NCI-H524 treated with DMSO at 0.1 percent for 48 hours (cell line): ENCODE measurements around the gene FBXL19.
"Not testable (repeated sequence)": the region's sequence is repeated elsewhere in the genome, so short reads cannot be mapped to it uniquely, and the experiment has no call there.

ENCODE experiments used
- DNase-seq: peaks from one replicate; lab custom pipeline; 2025; lab: John Stamatoyannopoulos, UW

Gene FBXL19

DNA sequence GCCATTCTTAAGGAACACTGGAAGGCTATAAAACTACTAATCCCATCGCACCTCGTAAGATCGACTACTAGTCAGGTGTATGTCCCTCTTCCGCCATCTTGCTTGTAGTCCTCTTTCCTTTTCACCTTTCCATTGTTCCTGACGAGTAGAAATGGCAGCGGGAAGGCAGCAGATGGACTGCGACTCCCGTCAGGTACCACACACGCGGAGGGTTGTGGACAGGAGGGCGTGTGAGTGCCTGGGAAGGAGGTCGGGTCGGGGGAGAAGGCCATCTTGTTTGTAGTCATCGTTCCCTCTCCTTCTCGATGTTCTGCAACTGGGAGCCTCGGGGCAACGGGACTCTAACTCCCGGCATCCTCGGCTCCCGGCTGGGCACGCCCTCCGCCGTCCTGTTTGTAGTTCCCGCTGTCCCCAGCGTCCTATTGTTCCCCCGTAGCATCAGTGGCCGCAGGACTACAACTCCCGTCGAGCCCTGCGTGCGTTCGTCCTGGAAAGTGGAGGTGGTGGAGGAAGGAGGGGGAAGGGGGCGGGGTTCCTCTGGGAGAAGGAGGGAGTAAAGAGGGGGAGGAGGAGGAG, 324 bp upstream of the FBXL19 start:
- DNase-seq = peak; percentile 100

DNA sequence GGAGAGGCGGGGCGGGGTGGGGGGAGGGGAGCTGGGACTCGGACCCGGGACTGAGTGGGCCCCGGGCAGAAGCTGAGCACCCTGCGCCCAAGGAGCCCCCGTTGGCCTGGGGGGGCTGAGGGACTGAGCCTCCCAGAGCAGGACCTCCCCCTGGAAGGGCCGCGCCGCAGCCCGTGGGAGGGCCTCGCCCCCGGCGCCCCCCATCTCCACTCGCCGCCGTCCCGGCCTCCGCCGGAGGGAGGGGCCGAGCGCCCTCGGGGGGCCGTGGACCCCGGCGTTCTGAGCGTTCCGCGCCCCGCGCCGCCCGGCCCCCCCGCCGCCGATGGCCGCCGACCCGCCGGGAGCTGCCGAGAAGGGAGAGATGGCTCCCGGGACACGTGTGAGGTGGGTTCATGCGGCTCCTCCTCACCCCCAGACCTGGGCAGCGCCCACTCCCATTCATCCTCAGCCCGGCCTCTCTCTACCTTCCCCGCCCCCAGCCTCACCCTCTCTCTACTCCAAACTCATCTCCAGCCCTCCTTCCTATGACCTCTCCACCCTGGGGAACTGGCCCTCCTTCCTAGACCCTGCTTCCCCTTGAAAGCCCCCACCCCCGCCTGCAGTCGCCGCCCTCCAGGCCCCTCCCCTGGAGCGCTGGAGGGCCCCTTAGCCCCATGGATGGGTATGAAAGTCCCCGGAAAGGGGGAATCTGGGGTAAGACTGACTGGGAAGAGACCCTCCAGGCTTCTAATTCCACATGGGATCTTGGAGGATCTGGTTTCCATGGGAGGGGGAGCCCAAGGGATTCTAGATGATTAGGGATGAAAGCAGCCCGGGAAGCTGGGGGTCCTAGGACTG, 922 bp downstream of the FBXL19 start:
- DNase-seq = no peak

DNA sequence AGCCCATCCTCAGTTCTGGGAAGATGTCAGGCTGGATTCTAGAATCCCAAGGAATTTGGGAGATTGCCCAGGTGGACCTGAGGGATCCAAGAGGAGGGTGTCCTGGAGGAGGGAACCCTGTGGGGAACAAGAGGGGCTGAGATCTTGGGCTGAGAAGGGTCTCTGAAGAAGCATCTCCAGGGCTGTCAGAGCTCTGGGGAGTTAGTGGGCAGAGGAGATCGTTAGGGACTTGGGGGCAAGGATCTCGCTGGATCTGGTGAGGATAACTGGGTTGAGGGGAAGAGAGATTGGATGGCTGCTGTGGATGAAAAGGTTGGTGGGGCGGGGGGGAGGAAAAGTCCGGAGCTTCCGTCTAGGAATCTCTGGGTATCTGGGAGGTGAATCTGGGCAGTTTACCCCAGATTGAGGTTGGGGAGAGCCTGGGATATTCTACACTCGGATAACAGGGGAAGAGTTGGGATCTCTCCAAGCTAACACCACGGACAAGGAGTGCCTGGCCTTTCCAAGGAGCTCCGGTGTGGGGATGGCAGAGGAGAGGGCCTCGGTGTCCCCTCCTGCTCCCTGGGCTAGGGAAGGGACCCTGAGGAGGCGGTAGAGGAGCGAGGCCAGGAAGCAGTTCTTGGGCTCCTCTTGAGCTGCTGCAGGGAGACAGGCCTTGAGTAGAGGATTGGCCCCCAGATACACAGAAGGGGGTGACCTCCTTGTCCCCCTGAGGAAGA, 1.7 kb downstream of the FBXL19 start:
- DNase-seq = no peak

DNA sequence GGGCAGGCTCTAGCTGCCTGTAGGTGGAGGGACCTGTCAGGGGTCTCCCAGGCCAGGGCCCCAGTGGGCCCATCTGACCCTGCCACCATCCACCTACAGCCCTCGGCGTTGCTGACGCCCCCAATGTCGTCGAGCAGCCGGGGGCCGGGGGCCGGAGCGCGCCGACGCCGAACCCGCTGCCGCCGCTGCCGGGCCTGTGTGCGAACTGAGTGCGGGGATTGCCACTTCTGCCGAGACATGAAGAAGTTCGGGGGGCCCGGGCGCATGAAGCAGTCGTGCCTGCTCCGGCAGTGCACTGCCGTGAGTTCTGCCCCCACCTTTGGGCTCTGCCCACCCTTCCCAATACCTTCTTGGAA, 2.2 kb downstream of the FBXL19 start:
- no peak for DNase-seq

DNA sequence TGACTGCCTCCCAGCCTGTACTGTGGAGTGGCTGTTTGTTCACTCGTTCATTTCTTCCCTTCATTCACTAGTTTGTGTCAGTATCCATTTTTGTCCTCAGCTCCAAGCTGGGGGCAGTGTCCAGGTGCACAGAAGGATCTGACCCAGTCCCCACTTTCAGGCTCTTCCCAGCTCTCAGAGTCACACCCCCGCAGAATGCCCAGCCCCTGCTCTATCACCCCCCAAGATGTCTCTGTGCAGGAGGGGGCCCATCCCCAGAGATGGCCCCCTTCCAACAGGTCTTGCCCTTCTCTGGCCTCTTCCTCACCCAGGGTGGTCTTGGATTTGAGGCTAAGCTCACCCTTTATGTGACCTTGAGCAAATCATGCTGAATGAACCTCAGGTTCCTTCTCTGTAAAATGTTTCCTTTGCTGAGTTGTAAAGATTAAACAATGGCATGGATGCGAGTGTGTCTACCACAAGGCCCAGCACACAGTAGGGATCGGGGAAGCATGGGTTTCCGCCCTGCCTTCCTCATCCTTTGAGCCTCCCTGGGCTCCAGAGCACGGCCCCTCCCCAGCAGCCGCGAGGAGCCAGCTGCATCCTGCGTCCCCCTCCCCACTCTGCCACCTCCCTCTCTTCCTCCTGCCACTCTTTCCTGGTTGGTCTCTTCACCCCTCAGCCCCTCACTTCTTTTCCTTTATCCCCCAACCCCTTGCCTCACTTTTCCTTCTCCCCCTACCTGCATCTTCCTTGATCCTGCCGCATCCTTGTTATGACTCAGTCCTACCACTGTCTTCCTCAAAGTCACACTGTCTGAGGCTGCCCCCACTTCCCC, 2.8 kb downstream of the FBXL19 start:
- no peak for DNase-seq

DNA sequence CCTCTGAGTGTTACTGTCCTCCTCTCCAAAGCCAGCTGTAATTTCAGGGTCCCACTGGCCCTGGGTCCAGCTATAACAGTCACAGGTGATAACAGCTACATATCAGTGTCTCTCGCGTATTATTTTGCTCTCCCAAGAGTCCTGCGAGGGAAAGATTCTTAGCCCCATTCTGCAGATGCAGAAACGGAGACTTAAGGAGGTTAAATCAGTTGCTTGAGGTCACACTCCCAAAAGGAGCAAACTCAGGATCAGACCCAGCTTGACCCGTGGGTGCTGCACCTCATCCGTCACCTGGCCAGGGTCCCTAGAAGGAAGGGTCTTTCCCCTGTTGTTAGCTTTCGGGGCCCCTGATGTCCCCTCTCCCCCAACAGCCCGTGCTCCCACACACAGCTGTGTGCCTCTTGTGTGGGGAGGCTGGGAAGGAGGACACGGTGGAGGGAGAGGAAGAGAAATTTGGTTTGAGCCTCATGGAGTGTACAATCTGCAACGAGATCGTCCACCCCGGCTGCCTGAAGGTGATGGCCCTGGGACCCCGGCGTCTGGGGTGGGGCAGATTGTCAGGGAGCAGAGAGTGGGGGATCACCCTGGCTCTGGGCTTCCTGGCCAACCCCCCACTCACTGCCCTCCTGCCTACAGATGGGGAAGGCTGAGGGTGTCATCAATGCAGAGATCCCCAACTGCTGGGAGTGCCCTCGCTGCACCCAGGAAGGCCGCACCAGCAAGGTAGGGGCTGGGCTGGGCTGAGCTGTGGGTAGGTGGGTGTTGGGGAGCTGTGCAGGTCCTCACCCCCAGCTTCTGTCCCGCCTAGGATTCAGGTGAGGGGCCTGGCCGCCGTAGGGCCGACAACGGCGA, 3.8 kb downstream of the FBXL19 start:
- no peak for DNase-seq

DNA sequence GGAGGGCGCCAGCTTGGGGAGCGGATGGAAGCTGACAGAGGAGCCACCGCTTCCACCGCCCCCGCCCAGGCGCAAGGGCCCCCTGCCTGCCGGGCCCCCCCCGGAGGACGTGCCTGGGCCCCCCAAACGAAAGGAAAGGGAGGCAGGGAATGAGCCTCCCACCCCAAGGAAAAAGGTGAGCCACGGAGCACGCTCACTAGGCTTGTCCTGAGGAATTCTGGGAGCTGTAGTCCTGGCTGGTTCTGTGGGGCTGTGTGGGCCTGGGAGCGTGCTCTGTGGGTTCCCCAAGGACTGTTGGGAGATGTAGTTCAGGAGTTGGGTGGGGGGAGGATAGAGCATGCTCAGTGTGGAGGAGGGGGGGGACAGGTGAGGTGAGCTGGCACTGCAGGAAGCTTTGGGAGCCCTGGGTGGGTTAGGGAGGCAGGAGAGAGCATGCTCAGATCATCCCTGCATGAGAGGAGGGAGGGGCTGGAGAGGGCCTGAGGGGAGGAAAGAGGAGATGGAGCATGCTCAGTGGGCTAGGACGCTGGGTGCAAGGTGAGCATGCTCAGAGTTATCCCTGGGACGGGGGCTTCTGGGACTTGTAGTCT, 4.5 kb downstream of the FBXL19 start:
- peak; percentile 71 for DNase-seq

DNA sequence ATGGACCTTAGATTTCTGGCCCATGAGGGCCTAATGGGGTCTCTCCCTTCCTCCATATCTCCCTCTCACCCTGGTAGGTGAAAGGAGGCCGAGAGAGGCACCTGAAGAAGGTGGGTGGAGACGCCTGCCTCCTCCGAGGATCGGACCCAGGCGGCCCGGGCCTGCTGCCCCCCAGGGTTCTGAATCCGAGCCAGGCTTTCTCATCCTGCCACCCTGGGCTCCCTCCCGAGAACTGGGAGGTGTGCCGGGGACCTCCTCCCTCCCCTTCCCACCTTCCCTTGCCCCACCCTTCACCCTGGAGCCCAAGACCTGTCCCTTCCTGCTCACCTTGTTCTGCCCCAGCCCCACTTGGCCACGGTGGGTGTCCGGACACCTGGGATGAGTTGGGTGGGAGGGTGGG, 5.0 kb downstream of the FBXL19 start:
- no peak for DNase-seq

DNA sequence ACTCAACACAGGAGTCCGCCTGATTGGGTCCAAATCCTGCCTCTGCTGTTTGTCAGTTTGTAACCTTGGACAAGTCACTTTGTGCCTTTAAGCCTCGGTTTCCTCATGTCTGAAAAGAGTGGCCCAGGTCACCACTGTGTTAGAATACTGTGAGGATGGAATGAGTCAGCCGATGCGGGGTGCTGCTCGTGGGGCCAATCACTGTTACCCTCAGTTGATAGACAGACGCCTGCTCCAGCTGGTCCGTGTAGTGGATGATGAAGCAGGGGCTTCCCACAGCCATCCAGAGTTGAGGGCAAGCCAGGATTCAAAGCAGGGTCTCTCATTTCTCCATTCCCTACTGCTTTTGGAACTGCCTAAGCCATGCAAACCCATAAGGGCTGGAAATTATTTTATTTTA, 5.8 kb downstream of the FBXL19 start:
- no peak for DNase-seq

DNA sequence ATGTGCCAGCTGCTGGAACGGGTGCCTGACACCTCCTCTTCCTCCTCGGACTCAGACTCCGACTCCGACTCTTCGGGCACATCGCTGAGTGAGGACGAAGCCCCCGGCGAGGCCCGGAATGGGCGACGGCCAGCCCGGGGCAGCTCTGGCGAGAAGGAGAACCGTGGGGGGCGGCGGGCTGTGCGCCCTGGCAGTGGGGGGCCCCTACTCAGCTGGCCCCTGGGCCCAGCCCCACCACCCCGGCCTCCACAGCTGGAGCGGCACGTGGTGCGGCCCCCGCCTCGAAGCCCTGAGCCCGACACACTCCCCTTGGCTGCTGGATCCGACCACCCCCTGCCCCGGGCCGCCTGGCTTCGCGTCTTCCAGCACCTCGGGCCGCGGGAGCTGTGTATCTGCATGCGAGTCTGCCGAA, 6.8 kb downstream of the FBXL19 start:
- DNase-seq = no peak

DNA sequence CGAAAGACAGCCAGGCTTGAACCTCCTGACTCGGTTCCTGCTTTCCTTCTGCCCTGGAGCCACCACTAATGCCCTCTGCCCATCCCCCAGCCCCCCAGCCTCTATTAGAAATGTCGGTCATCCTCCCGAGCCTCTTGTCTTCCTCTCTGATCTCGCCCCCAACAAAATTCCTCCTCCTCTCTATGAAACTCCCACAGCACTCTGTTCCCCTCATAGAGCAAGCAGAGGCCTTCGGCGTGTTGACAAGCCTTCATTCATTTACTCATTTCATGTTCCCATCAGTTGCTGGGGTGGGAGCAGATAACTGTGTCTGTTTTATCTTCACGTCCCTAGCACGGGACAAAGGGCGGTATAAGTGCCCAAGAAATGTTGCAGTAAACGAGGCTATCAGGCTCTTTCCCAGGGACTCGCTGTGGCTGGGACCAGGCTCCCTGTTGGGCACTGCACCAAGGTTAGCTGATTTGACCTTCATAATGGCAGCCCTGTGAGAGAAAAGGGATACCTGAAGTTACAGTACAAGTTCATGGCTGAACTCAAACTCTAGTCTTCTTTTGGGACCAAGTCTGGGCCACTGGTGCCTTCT, 7.8 kb downstream of the FBXL19 start:
- no peak for DNase-seq

DNA sequence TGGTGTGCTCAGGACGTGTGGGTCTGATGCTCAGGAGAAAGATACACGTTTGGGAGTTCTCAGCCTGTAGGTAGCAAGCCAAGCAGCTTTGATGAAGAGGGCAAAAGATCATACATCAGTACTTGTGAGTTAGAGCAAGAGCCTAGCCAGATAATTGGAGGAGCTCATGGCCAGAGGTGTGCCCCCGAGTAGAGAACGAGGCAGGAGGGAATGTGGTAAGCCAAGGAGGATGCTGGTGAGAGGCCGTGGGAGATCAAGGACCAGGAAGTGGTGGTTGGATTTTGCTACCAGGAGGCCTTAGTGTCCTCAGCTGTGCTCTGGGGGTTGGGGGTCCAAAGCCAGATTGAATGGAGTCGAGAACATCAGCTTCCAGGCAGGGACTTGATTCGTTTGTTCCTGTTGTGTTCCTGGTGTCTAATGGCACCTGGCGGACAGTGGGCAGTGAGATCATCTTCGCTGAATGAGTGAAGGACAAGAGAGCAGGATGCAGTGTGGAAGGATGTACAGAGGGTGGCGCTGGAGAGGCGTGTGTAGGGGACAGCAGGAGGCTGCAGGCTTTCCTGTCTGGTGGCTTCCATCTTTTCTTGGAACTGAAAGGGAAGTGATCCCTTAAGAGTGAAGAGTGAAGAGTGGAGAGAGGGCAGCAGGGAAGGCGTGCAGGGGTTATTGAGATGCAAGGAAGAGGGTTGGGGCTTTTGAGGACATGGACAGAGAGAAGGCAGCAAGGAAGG, 11.6 kb downstream of the FBXL19 start:
- no peak for DNase-seq

DNA sequence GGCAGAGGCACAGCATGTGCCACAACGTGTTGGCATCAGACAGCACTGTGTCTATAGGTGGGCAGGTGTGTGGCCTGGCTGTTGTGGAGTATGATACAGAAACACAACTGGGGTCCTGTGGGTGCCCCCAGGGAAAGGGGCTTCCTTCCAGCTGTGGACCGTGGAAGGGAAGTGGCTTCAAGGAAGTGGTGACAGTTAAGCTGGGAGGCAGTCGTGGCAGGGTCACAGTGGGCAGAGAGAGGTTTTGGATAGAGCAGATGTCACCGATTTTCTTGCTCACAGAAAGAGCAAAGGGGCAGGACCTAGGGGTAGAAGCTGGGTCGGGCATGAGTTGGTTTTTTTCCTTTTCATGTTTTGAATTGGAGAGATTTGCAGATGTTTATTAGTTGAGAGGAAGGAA, 14.3 kb downstream of the FBXL19 start:
- DNase-seq = no peak

DNA sequence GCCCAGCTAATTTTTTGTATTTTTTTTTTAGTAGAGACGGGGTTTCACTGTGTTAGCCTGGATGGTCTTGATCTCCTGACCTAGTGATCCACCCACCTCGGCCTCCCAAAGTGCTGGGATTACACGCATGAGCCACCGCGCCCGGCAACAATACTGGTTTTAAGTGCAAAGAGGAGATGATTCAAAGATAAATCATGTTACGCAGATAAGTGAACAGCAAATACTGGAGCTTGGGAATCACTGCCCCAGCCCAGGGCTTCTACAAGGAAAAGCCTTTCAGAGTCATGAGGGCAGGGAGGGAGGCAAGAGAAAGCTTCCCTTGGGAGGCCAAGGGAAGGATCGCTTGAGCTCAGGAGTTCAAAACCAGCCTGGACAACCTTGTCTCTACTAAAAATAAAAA, 16.2 kb downstream of the FBXL19 start:
- DNase-seq = not testable (repeated sequence)

DNA sequence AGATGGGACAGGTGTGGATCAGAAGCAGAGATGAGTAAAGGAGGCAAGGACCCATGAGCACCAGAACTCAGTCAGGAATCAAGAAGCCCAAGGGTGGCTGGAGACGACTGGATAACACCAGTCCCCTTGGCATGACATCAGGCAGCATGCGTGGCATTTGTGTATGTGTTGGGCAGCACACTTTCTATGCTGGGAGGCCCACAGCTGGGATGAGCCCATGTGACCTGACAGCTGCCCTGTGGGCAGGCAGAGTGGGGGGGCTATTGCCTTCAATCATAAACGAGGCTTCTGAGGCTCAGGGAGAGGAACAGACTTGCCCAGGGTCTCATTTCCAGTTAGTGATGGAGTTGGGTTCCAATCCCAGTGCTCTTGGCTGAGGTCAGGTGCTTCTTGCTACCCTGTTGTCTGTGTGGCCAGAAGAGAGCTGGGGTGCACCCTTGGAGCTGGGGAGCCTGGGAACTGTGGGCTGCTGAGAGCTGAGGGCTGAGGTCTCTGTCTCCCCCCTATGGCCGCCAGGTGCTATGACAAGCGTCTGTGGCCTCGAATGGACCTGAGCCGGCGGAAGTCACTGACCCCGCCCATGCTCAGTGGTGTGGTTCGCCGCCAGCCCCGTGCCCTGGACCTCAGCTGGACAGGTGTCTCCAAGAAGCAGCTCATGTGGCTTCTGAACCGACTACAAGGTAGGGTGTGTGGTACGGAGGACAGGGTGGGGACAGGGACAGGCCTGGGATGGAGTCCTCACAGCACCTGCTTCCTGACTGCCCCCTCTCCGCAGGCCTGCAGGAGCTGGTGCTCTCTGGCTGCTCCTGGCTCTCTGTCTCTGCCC, 18.4 kb downstream of the FBXL19 start:
- DNase-seq = no peak

DNA sequence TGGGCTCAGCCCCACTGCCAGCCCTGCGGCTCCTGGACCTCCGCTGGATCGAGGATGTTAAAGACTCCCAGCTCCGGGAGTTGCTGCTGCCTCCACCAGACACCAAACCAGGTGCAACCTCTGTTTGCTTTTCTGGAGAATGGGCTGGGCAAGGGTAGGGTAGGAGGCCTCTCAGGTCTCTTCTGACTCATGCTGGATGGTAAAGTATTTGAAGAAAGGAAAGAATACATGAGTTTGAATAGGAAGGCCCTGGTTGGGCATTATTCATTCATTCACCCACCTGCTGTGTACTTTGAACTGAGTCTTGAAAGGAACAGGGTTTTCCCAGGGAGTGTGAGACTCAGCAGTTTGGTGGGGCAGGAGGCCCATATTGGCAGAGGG, 19.0 kb downstream of the FBXL19 start:
- DNase-seq = no peak

DNA sequence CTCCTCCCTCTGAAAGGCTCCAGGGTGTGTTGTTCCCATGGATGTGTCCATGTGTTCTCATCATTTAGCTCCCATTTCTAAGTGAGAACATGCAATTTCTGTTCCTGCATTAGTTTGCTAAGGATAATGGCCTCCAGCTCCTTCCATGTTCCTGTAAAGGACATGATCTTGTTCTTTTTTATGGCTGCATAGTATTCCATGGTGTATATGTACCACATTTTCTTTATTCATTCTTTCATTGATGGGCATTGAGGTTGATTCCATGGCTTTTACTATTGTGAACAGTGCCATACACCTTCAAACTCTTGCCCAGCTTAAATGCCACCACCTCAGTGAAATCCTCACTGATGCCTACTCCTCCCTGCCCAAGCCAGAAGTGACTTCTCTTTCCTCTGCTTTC, 21.0 kb downstream of the FBXL19 start:
- no peak for DNase-seq

DNA sequence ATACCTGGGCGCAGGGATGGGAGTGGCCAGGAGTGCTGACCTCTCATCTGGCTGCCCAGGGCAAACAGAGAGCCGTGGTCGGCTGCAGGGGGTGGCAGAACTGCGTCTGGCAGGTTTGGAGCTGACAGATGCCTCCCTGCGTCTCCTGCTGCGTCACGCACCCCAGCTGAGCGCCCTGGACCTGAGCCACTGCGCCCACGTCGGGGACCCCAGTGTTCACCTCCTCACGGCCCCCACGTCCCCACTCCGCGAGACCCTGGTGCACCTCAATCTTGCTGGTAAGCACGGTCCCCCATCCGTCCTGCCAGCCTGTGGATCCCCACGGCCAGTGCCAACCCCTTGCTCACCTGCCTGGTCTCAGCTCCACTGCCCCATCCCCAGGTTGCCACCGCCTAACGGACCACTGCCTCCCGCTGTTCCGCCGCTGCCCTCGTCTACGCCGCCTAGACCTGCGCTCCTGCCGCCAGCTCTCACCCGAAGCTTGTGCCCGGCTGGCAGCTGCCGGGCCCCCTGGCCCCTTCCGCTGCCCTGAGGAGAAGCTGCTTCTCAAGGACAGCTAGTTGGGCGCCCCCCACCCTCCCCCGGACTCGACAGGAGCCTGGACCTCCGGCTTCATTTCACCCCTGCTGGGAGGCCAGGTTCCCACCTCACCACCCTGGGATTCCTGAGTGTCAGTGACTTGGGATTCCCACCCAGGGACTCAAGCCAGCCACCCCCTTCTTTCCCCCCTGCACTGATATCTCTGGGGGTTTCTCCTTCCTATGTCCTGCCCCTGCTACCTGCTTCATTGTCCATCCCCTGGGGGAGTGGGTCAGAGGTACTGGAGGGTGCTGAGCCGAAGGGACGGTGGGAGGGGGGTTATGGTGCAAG, 23.5 kb downstream of the FBXL19 start:
- DNase-seq = no peak
